GM12892 (cell line): Measurements from ENCODE around the gene GPRASP3.

Experiments used
- DNase-seq: peaks from one replicate; pipeline ENCODE4 v3.0.0; 2011; ENCODE audit not compliant: insufficient read length
- FAIRE-seq: peaks from 2 replicates; lab custom pipeline; 2011; peaks lifted over from hg19 to GRCh38; lab: Jason Lieb, UNC
- POLR2A ChIP-seq: IDR thresholded peaks from 2 replicates; pipeline ENCODE4 v1.6.1; 2011; ENCODE audit warnings: low read depth, low read length, control low read depth
- POLR2AphosphoS5 ChIP-seq: IDR thresholded peaks from 2 replicates; pipeline ENCODE4 v1.6.1; 2011; ENCODE audit warnings: low read depth, low read length, control low read depth
- TAF1 ChIP-seq: IDR thresholded peaks from 2 replicates; pipeline ENCODE4 v1.6.1; 2011; ENCODE audit warnings: low read depth, mild to moderate bottlenecking, control low read depth, low read length, borderline replicate concordance

GPRASP3 gene

DNA sequence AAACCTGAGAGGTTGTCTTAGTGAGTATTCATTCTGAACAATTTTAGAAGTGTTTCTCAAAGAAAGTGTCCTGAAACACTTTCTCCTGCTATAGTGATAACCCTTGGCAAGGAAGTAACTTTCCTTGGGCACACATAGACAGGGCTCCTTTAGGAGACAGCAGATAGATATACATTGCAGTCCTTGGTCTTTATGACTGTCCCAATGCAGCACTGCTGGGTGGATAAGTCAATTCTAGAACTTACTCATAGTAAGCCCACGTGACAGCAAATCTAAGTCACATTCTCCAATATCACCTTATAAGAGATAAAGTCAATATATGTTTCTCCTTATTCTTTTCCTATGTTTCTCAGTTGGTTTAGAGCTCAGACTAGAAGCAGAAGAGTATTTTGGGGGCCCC lies 46.7 kb downstream of the GPRASP3 start:
- FAIRE-seq (no peak), DNase-seq (no peak)
- TF ChIP-seq TAF1, result no peak
- TF ChIP-seq POLR2A, result no peak
- TF ChIP-seq POLR2AphosphoS5, result no peak

DNA sequence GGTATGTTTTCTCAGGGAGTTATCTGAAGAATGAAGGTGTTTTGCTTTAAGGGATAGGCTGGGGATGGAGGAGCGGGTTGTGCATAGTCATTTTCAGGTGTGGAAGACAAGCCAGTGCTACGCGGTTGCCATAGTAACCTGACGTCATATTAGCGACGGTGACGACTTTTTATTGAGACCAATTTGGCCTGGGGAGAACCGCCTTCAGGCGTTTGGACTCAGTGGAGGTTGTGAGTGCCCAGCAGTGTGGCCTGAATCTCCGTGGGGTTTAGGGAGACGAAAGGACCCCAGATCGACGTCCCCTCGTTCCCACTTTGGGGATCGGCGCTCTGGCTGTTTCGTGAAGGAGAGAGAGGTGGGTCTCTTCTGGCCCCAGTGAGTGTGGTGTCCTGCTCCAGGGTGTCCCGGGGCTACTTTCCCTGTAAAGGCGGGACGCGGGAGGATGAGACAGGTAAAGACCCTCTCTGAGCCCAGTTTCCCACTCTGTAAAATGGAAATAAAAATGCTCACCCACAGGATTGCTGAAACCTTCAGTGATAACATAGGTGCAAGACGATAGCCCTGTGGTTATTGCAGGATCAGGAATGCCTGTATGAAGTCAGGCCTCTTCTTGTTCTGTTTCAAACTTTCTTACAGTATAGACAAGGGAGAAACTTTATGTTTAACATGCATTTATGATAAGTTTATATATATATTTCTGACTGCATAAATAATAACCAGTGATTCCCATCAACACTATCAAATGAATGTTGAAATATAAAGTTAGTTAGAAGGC lies 48.6 kb downstream of the GPRASP3 start:
- FAIRE-seq (peak; percentile 99), DNase-seq (no peak)
- TF ChIP-seq TAF1, result peak; percentile 64; the same call in 1 of the 2 replicates
- TF ChIP-seq POLR2A, result peak; percentile 67; the same call in 1 of the 2 replicates
- TF ChIP-seq POLR2AphosphoS5, result no peak
